SK-N-SH (cell line): ENCODE data around the gene SUPT7L.

Source experiments
- ELF1 ChIP-seq: IDR thresholded peaks from 2 replicates; pipeline ENCODE4 v1.4.0; 2012
- EP300 ChIP-seq, 2 experiments: IDR thresholded peaks; 2 replicates each; pipeline versions ENCODE4 v1.4.0 to v1.6.1; 2012; ENCODE audit warnings: borderline replicate concordance in 1 of 2, low read depth in 1 of 2, low read length in 1 of 2
- FOSL2 ChIP-seq: IDR thresholded peaks from 2 replicates; pipeline ENCODE4 v1.4.0; 2012; ENCODE audit warnings: low read depth, mild to moderate bottlenecking, moderate library complexity, borderline replicate concordance
- RXRA ChIP-seq: IDR thresholded peaks from 2 replicates; pipeline ENCODE4 v1.4.0; 2012; ENCODE audit warnings: low read depth, mild to moderate bottlenecking, borderline replicate concordance
- SMC3 ChIP-seq: IDR thresholded peaks from 2 replicates; pipeline ENCODE4 v1.6.1; 2012; ENCODE audit warnings: low read depth, low read length, improper control_type of control experiment
- TF ChIP-seq, protein P1 (sequence below): fragments of 200-600 bp; sonication (generic); IDR thresholded peaks from 2 replicates; pipeline ENCODE4 v1.6.1; 2017; ENCODE audit warnings: antibody characterized with exemption, mild to moderate bottlenecking, moderate library complexity
- TF ChIP-seq, protein P2 (sequence below): IDR thresholded peaks from 2 replicates; pipeline ENCODE4 v1.4.0; 2012; ENCODE audit warnings: low read depth

DNA sequence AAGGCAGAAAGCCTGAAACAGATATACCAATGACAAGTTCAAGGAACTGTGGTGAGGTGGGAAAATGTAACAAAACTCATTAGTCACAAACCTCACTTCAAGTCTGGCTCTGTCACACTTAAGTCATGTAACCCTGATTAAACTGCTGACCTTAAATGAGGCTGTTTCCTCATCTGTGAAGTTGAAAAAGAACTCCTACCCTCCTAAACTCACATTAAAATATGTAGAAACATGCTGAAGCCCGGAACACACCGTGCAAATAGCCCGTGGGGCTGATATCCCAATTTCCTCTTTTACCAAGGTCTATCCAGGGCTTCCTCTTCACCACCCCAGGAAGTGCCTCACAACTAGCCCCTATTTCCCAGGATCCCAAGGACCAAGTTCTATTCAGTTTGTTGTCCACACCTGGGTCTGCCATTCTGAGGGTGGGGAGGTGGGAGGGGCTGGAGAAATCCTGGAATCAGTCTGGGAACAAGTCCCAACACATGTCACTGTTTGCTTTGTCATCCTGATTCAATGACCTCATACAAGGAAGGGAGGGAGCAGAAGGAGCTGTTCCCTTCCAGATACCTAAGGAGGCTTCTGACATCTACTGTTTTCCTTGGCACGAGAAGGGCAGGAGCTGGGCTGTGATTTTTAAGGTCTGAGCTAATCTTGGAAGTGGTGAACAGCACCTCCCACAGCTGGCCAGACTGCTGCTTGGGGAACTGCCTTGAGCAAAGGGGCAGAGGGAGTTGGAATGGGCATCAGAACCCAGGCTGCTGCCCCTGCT lies 42.6 kb upstream of the SUPT7L start:
- TF ChIP-seq, protein P1, sequence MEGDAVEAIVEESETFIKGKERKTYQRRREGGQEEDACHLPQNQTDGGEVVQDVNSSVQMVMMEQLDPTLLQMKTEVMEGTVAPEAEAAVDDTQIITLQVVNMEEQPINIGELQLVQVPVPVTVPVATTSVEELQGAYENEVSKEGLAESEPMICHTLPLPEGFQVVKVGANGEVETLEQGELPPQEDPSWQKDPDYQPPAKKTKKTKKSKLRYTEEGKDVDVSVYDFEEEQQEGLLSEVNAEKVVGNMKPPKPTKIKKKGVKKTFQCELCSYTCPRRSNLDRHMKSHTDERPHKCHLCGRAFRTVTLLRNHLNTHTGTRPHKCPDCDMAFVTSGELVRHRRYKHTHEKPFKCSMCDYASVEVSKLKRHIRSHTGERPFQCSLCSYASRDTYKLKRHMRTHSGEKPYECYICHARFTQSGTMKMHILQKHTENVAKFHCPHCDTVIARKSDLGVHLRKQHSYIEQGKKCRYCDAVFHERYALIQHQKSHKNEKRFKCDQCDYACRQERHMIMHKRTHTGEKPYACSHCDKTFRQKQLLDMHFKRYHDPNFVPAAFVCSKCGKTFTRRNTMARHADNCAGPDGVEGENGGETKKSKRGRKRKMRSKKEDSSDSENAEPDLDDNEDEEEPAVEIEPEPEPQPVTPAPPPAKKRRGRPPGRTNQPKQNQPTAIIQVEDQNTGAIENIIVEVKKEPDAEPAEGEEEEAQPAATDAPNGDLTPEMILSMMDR, result peak; percentile 19; the same call in 1 of the 2 replicates
- TF ChIP-seq, protein P2, sequence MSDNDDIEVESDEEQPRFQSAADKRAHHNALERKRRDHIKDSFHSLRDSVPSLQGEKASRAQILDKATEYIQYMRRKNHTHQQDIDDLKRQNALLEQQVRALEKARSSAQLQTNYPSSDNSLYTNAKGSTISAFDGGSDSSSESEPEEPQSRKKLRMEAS, result peak; percentile 57; the same call in 1 of the 2 replicates
- TF ChIP-seq EP300 (IDR thresholded peaks at IDR 0.05; ENCODE audit: borderline replicate concordance in 1 of 2, low read depth in 1 of 2, low read length in 1 of 2), result peak in 1 of 2 experiments; percentile 82; a peak in 2 of 4 replicates
- peak; percentile 59; the same call in 1 of the 2 replicates for TF ChIP-seq FOSL2
- TF ChIP-seq RXRA, result no peak; the same call in 1 of the 2 replicates
- no peak for TF ChIP-seq SMC3
- TF ChIP-seq ELF1, result 0 out of 2 replicates have a peak, but pooled peaks have one; percentile 28
